NAMALWA (cell line): ENCODE measurements around the gene ALK.

Source experiments
- DNase-seq: peaks from one replicate; pipeline ENCODE4 v3.0.0-alpha.2; 2015; ENCODE audit warnings: low spot score

Gene ALK

GRCh38 chr2:29921560-29921915, at the start of gene ALK:
Gene ALK (minus strand): TSS chr2:29921586. CDS start chr2:29920659, 927 bp downstream.
- no peak for DNase-seq

GRCh38 chr2:29966266-29966665, 44.9 kb upstream of the ALK start:
- DNase-seq = no peak

- DNase-seq = no peak
These were observed 42.7 kb upstream of the ALK start for GRCh38 chr2:29963972-29964570.

GRCh38 chr2:29962922-29963321, 41.5 kb upstream of the ALK start:
- DNase-seq = no peak

GRCh38 chr2:29954316-29954715, 32.9 kb upstream of the ALK start:
- DNase-seq = no peak

GRCh38 chr2:29952973-29953372, 31.6 kb upstream of the ALK start:
- no peak for DNase-seq

- no peak for DNase-seq
These were observed 30.2 kb upstream of the ALK start for GRCh38 chr2:29951576-29951975.

- DNase-seq = no peak
These were observed 29.1 kb upstream of the ALK start for GRCh38 chr2:29950481-29950880.

- DNase-seq = no peak
These were observed 27.7 kb upstream of the ALK start for GRCh38 chr2:29949042-29949441.

GRCh38 chr2:29946505-29946904, 25.1 kb upstream of the ALK start:
- no peak for DNase-seq

GRCh38 chr2:29942711-29943110, 21.3 kb upstream of the ALK start:
- DNase-seq = no peak

- DNase-seq = no peak
These were observed 19.3 kb upstream of the ALK start for GRCh38 chr2:29940706-29941105.

- no peak for DNase-seq
These were observed 14.6 kb upstream of the ALK start for GRCh38 chr2:29936020-29936419.

- no peak for DNase-seq
These were observed 10.4 kb upstream of the ALK start for GRCh38 chr2:29931818-29932217.

- DNase-seq = peak; percentile 76
These were observed 1.8 kb upstream of the ALK start for GRCh38 chr2:29923110-29923721.

- DNase-seq = no peak
These were observed 1.2 kb upstream of the ALK start for GRCh38 chr2:29922605-29923004.

- DNase-seq = no peak
These were observed 491 bp downstream of the ALK start for GRCh38 chr2:29920631-29921559.

- DNase-seq = no peak
These were observed 1.2 kb downstream of the ALK start for GRCh38 chr2:29920130-29920577.

GRCh38 chr2:29918941-29919340, 2.4 kb downstream of the ALK start:
- no peak for DNase-seq

- no peak for DNase-seq
These were observed 3.6 kb downstream of the ALK start for GRCh38 chr2:29917781-29918180.

GRCh38 chr2:29916571-29916970, 4.8 kb downstream of the ALK start:
- DNase-seq = no peak

- DNase-seq = no peak
These were observed 10.4 kb downstream of the ALK start for GRCh38 chr2:29910960-29911359.

- DNase-seq = no peak
These were observed 10.9 kb downstream of the ALK start for GRCh38 chr2:29910465-29910864.
